Stimulated activated CD8-positive, alpha-beta memory T cell treated with anti-CD3 and anti-CD28 coated beads, Interleukin-15, amount 100 ng/mL, for 24 hours (primary cell): ENCODE results near the gene RUNX1.
"Not testable (repeated sequence)": the region's sequence is repeated elsewhere in the genome, so short reads cannot be mapped to it uniquely, and the experiment has no call there.

Source experiments
- DNase-seq: peaks from one replicate; pipeline ENCODE4 v3.0.0-alpha.2; 2020; ENCODE audit warnings: low read depth

Gene RUNX1

DNA sequence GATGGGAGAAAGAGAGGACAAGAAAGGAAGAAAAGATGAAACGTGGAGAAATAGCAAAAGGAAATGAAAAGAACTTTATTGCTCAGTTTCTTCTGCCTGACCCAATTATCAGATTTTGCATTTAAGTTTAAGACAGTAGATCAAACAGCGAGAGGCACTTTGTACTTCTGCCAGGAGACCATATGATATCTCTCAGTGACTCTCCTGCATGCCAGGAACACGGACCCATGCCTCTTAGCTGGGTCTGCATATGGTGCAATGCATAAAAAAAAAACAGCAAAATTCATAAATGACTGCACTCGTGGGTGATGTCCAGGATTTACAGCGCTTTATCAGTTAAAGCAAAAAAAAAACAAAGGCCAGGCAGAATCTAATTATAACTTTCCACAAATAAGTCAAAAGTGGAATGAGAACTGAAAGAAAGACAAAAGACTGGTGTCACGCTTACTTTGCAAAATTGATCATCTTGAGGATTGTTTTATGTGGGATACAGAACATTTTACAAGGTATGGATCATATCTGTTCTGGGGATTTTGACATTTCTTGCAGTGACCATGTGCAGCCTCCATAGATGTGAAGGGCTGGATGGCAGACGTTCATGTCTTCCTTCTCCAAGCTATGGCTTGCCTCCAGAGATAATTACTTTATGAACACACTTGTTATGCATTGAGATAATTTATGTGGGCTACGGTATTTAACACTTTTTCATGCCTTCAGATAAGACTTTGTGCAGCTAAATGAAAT is 79.5 kb downstream of the RUNX1 start:
- no peak for DNase-seq

DNA sequence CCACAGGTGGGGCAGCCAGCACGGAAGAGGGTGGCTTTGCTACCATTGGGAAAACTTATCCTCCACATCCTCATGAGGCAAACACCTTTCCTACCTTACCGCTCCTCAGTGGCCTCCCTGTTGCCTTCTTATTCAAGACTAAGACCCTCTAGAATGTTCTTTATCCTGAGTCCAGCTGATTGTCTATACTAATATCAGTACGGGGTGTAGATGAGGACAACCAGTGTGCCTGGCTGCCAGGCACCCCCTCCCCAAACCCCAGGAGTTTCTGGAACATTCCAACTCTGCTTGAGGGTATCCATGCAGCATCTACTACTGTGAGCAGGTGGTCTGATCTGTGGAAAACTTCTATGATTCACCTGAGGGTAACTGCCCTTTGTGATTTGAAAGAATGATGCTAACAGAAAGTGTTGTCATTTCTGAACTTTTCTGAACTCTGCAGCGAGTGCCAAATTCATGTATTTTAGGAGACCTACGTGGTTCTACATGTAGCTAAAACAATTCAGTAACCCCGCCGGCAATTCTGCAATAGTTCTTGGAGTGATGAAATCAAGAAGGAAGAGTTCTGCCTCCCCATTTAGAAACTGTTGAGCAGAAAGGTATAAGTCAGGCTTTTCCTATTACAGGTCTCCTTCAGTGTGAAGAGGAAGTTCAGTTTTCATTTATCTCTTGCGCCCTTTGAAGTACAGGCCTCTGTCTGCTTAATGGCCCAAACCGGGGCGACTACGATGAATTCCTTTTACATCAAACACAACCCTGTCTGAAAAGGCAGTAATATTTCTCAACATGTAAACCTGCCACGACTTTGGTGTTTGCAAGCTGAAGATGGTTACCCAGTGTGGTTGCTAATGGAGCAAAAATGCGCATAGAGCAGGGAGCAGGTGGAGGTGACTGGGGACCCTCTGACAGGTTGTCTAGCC is 80.4 kb downstream of the RUNX1 start:
- no peak for DNase-seq

DNA sequence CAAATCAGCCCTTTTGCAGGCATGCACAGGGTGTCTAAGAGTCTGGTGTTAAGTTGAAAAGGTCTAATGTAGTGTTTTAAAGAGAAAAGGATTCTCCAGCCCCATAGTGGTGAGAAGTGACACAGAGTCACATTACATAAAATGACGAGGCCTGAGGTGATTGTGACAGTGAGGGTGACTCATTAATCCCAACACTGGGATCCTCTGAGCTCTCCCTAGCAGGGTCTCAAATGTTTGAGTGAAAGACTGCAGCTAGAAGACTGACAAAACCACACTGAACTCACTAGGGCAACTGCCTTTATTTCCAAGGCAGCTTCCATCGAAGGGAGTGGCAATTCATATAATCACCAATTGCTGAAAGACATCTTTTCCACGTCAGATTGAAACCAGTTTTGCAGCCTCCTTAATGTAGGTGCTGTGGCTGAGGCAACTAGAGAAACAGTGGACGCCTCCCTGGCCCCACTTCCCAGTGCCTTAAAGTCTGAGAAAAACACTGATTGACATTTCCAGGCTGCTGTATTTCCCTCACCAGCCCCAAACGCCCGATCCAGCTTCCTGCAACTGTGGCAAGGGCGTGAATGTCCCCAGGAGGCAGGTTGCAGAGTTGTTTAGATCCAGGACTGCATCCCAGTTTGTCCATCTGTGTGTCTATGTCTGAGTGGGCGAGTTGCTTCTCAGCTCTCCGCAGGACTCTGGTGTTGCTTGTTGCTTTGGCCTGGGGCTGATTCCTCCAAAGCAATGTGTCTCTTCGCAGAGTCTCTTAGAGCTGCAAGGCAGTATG is 81.4 kb downstream of the RUNX1 start:
- no peak for DNase-seq

DNA sequence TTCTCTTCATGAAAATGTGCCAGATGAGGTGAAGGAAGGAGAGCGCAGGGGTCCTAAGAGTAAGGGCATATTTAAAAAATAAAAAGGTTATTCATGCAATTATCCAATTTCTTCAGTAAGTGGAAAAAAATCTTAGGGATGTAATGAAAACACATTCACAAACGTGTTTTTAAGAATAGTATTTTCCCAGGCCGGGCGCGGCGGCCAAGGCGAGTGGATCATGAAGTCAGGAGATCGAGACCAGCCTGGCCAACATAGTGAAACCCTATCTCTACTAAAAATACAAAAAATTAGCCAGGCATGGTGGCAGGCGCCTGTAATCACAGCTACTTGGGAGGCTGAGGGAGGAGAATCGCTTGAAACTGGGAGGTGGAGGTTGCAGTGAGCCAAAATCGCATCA is 82.2 kb downstream of the RUNX1 start:
- DNase-seq = not testable (repeated sequence)

DNA sequence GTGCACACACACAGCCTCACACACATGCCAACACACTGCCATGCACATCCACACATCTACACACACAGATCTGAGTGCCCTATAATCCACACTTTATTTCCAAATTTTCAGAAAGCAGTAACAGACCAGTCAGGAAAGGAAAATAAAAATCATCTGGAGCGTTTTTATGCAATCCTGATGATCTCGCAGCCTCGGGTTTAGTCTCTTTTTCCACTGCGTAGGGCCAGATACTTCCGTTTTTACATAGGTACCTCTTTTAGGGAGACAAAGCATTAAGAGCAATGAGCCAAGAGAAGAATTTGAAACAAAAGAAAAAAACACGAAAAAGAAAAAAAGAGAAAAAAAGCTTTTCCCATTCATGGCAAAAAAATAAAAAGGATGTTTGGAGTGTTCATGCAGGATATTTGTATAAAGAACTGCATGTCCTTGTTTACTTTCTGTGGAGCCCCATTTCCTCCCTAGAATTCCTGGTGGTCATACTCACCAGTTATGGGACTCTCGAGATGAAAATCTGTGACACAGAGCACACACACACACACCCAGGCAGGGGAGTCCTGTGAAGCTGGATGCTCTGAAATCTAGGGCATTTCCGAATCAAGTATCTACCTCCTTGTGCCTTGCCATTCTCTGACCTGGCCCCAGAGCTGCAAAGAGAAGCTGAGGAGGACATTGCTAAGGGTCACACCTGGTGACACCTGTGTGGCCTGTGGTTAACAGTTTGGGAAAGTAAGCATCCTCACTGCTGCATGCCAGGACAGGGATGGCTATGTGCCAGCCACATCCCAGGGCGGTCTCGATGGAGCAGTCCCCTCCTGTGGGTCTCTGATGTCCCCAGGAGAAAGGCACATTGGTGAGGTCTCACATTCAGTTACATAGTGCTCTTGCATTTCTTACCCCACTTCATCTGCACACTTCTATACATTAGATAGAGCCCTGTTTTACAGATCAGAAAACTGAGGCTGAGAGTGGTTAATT is 83.6 kb downstream of the RUNX1 start:
- no peak for DNase-seq

DNA sequence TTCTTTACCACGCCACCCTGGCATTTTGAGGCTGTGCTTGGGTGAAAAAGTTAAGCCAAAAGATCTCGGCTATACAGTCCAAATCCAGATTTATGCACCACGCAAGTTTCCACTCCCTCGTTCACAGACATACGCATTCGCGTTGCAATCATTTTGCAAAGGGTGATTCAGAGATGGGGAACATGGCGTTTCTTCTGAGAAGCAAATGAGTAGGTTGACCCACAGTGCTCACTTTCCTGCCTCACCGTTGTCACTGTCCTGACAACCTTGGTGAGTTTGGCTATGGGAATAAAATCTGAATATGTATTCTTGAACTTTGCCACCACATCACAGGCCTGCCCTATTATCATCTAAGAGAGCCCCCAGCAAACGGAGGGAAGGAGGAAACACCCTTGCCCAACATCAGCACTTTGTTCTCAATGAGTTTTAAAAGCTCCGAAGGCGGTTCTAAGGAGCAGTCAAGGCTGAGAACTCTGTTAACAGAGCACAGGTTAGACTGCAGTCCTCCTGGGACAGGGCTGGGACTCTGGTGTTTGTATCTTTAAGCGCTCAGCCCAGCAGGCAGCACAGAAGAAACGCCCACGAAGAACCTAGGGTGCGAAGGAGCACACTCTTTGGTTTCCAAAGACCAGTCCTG is 86.4 kb downstream of the RUNX1 start:
- no peak for DNase-seq

DNA sequence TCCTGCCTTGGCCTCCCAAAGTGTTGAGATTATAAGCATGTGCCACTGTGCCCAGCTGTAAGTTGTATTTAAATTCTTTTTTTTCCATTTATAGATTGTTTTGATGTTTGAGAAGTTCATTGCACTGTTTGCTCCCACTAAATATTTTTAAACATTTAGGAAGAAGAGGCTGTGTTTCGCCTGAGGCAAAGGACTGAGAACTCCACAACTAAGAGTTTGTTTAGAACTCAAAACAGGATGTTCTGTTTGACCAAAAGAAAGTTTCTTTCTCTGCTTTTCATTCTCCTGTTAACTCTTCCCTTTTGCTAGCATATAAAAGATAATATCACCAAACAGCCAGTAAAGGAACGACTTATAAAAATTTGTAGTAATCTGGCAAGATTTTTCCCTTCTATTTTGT is 87.0 kb downstream of the RUNX1 start:
- no peak for DNase-seq

DNA sequence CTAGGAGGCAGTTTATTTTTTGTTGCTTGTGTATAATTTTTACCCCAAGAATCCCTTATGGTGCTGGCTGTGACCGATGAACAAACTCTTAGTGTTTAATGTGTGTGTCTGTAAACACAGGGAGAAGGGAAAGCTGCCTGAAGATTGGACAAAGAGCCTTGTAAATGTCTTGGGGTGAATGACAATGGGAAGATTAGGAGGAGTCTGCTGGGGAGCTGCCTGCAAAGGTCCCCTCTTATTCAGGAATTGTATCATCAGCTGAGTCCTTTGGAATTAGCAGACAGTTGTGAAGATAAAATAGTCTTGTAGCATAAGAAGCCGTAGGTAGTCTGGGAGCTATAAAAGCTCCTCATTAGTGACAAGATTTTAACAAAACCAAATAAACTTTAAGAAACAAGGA is 88.4 kb downstream of the RUNX1 start:
- no peak for DNase-seq

DNA sequence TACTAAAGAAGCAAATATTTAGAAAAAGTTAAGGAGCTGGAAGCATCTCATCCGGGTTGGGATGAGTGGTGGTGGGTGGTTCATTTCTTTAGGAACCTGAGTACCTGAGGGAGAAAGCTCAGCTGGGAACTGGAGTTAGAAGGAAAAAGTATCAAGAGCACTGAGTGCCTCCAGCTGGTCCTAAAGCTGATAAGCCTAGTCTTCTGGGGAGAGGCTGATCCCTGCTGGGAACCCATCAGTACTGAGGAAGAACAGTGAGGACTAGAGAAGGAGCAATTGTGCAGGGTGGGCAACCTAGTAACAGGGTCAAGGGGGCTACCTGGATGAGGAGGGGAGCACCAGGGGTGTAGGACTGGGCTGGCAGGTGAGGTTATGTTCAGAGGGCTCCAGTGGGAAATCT is 89.5 kb downstream of the RUNX1 start:
- no peak for DNase-seq

DNA sequence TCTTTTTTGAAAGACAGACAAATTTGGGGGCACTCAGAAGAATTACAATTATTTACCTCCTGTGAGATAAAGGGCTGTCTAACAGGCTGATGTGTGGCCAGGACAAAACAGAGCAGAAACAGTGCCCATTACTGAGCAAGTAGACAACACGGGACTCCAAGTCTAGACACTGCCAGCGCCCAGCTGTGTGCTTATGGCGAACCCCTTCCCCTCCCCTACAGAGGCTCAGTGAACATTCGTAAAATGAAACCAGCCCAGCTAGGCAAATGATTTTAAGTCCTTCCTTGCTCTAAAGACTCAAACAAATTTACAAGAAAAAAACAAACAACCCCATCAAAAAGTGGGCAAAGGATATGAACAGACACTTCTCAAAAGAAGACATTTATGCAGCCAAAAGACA is 91.1 kb downstream of the RUNX1 start:
- no peak for DNase-seq

DNA sequence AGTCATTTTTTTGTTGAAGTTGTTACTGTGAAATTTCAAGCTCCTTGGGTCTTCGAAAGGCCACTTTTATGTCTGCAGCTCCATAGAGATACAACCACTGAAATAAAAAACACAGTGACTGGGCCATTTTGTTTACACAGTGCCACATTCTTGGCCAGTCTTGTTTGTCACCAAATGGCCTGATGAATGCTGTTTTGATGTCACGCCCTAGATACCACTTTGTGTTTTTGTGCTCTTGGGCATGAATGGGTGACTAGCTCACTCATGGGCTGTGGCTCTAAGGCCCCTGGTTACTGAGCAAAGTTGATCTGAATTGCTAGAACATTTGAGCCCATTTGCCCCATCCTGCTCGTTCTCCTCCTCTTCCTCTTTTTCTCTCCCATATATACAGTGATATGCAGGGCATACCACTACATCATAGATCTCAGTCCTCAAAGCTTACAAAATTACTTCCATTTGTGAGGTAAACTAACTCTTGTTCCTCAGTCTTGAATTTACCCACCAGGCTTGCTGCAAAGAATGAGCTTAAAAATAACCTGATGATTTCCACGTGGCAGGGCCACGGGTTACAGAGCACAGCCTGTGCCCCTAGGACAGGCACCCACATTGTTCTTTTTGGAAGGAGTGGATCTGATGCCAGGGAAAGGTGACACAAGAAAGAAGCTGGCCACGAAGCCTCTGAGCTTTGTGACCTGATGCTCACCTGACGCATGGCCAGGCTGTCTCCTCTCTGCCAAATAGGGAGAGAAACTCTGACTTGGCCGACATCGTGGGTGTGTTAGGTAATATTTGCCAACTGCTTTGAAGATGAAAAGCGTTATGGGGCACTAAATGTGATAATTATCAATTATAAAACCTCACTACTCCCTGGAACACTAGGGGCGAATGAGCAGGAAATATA is 92.4 kb downstream of the RUNX1 start:
- no peak for DNase-seq

DNA sequence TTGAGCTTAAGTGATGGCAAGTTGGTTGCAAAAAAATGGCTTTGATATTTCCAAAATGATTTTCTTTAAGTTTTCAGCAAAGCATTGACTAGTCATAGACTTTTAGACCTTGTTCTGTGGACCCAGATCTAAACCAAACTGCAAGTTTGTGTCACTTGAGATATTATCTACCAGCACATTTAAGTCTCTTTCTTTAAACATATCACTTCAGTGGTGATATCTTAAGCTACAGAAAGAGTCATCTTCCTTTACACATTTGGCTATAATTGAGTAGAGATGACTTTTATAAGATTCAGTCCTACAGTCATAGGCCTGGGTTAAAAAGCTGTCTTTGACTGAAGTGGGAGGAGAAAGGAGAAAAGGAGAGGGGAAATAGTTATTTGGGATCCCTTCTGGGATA is 95.2 kb downstream of the RUNX1 start:
- no peak for DNase-seq

DNA sequence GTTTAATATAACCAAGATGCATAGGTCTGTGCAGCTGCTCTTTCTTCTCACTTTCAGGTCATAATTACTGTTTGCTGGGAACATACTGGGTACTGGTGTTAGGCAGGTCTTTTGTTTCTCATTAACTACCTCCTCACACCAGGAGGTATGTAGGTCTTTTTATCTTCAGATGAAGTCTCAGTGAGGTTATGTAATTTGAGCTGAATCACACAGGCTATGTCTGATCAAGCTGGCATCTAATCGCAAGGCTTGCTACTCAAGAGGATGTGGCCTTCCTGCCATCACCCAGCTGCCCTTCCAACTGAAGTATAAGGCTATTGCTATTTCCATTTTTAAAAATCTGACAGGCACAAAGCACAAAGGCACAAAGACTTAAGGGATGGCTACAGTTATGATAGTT is 96.4 kb downstream of the RUNX1 start:
- DNase-seq = no peak

DNA sequence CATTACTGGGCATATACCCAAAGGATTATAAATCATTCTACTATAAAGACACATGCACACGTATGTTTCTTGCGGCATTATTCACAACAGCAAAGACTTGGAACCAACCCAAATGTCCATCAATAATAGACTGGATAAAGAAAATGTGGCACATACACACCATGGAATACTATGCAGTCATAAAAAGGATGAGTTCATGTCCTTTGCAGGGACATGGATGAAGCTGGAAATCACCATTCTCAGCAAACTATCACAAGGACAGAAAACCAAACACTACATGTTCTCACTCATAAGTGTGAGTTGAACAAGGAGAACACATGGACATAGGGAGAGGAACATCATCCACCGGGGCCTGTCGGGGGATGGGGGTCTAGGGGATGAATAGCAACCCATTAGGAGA is 97.2 kb downstream of the RUNX1 start:
- DNase-seq = not testable (repeated sequence)

DNA sequence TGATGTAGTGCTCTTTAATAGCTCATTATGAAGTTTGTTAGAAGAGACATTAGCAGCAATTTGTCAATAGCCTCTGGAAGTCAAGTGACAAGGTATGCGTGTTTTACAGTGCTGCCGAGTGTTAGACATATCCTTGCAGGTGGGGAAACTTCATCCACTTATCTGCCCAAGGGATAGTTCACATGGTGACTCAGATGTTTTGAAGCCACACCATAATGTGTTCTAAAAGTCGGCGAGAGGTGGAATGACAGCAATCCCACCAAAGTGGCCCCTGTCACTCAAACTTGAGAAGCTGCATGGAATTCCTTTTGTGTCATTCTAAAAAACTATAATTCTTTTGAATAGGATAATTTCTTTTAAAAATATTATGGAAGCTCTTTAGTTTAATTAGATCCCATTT is 98.1 kb downstream of the RUNX1 start:
- DNase-seq = no peak

DNA sequence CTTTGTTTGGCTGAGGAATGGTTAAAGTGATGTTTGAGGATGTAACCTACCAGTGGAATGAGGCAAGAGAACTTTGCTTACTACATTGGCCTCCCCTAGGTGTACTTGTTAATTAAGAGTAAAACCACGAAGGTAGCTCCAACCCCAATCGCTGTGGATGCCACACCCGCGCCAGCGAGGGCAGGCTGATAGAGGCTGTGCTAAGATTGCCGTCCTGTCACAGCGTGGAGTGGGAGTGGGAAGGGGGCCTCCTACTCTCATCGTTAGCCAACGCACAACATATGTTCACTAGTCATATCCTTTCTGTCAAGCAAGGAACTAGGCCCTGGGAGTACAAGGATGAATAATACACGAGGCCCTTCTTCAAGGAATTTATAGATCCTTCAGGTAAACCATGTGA is 99.6 kb downstream of the RUNX1 start:
- DNase-seq = no peak

DNA sequence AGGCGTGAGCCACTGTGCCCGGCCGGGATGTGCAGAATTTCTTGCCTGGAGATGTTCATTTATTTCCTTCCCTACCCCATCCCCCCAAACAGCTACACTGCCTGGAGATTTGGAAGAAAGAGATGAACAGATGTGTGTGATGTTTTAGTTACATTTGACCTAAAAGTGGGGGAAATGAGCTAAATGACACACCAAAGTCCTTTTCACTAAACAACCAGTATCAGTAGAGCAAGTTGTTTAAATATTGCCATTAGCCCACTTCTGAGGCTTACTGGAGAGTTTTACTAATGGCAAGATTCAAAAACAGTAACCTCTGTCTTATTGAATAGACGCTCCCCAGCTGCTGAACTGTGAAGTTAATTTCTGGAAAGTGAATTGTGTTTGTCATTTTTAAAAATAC is 100.1 kb downstream of the RUNX1 start:
- DNase-seq = no peak

DNA sequence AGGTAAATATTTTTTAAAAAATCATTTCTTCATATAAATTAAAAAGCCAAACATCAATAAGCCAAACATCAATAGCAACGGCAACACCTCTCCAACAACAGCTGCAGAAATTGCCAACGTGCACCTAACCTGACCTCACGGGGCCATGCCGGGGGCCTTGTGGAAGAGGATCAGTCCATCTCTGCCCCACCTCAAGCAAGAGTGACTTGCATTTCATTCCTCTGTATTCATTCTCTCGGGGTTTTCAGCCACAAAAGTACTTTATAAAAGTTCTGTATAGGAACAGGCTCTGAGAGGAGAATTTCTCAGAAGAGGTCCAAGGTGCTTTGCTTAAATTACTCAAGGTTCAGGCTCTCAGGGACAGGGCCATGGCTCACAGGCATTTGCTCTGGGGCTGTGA is 100.9 kb downstream of the RUNX1 start:
- DNase-seq = no peak

DNA sequence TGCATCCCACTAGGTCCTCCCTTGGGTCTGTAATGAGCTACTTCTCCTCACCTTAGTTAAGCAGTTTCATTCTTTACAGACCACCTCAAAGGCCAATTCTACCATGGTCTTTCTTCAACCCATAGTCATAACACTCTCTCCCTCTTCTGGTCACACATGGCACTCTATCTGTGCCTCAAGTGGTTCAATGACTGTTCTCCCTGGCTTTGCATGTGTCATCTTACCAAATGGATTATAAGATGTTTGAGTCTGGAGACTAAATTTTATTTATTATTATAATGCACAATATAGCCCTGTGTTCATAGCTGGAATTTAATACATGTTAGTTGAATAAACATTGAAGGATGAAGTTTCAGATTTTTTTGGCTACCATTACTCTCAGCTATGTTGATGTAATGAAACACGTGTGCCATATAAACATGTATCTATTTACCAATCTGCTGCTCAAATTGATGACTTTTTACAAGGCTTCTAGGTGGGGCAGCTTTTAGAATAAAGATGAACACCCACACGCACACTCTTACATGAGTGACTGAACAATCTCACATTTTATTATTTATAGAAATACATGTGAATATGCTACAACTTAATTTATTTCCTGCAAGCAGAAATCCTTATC is 102.1 kb downstream of the RUNX1 start:
- DNase-seq = no peak
